ENCODE results near the gene GPR34. TPM values are rescaled to one million over a fixed set of nuclear protein-coding genes. Genes with fewer than 3 reads are reported as not detected.

The GPR34 gene
- total and polyA plus RNA-seq, 2 of the 13 experiments (the other 11 are each of a cell fraction or from before 2014, with no cell fraction given) = not detected

DNA sequence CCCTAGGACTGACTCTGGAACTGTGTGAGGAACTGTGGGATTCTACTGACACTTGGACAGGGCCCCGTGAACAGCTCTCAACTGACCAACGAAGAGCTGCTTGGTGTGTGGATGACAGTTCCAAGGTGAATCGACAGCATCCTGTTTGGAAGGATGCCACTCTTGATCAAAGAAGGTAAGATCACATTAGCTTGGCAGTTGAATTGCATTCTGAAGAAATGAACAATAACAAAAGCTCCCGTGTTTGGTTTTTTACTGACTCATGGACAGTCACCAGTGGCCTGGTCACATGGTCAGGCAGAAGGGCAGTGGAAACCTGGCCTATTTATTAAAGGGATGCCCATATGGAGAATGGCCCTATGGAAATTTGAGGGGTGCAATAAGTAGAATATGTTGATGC lies 33.1 kb upstream of the GPR34 start:
- Histone ChIP-seq H3K4me2 (ENCODE audit: low read depth, low read length) (no peak overlapping the region), H3K9ac (ENCODE audit: insufficient read depth, low read depth, low read length) (no peak overlapping the region), H3K4me1 (ENCODE audit: insufficient read depth, low read length) (no peaks in the 10 kb centered on the region; the same call in 1 of the 2 replicates), H3K79me2 (ENCODE audit: insufficient read depth, low read length) (no peaks in the 10 kb centered on the region), H4K20me1 (ENCODE audit: insufficient read depth, low read length) (no peaks in the 10 kb centered on the region), H3K27me3 (ENCODE audit: control insufficient read depth in 1 of 2, insufficient read depth in 2 of 2, low read length in 2 of 2) (no peaks in the 10 kb centered on the region), H3K4me3 (replicated peaks in 1 of 3; ENCODE audit: insufficient read depth in 1 of 3, low read depth in 2 of 3, low read length in 3 of 3) (no peak overlapping the region), H2AFZ (ENCODE audit: low read length) (no peak overlapping the region), H3K27ac (ENCODE audit: extremely low read length, insufficient read depth, low read length) (no peak overlapping the region), H3K36me3 (replicated peaks in 1 of 2; ENCODE audit: control insufficient read depth in 1 of 2, insufficient read depth in 2 of 2, low read length in 2 of 2) (peaks cover 2 to 7% of the 10 kb centered on the region in 2 experiments; a peak in 3 of 5 replicates), H3K9me3 (ENCODE audit: low read length) (no peaks in the 10 kb centered on the region)
- 87% methylated on average over 2 of the region's 4 CpGs for WGBS (ENCODE audit: low lambda C conversion rate)
- ChIA-PET POLR2A (no interaction called here), CTCF (ENCODE audit: low intra/inter-chr PET ratio, low total read pairs) (no interaction called here)
- TF ChIP-seq MXD1 (CRISPR knock-in tag; IDR thresholded peaks at IDR 0.05) (no peak), ZNF614 (CRISPR knock-in tag; IDR thresholded peaks at IDR 0.05; ENCODE audit: borderline replicate concordance) (no peak), FOXO1 (CRISPR knock-in tag; IDR thresholded peaks at IDR 0.05) (no peak), DNMT1 (CRISPR knock-in tag; IDR thresholded peaks at IDR 0.05) (no peak), CSRNP1 (CRISPR knock-in tag; IDR thresholded peaks at IDR 0.05) (no peak), HOXA7 (CRISPR knock-in tag; IDR thresholded peaks at IDR 0.05) (no peak), PAF1 (CRISPR knock-in tag; IDR thresholded peaks at IDR 0.05) (no peak), ZNF672 (CRISPR knock-in tag; IDR thresholded peaks at IDR 0.05) (no peak)
- TF ChIP-seq, protein P1, sequence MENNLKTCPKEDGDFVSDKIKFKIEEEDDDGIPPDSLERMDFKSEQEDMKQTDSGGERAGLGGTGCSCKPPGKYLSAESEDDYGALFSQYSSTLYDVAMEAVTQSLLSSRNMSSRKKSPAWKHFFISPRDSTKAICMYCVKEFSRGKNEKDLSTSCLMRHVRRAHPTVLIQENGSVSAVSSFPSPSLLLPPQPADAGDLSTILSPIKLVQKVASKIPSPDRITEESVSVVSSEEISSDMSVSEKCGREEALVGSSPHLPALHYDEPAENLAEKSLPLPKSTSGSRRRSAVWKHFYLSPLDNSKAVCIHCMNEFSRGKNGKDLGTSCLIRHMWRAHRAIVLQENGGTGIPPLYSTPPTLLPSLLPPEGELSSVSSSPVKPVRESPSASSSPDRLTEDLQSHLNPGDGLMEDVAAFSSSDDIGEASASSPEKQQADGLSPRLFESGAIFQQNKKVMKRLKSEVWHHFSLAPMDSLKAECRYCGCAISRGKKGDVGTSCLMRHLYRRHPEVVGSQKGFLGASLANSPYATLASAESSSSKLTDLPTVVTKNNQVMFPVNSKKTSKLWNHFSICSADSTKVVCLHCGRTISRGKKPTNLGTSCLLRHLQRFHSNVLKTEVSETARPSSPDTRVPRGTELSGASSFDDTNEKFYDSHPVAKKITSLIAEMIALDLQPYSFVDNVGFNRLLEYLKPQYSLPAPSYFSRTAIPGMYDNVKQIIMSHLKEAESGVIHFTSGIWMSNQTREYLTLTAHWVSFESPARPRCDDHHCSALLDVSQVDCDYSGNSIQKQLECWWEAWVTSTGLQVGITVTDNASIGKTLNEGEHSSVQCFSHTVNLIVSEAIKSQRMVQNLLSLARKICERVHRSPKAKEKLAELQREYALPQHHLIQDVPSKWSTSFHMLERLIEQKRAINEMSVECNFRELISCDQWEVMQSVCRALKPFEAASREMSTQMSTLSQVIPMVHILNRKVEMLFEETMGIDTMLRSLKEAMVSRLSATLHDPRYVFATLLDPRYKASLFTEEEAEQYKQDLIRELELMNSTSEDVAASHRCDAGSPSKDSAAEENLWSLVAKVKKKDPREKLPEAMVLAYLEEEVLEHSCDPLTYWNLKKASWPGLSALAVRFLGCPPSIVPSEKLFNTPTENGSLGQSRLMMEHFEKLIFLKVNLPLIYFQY (CRISPR knock-in tag; IDR thresholded peaks at IDR 0.05; ENCODE audit: borderline replicate concordance) = no peak
- TF ChIP-seq, protein P2, sequence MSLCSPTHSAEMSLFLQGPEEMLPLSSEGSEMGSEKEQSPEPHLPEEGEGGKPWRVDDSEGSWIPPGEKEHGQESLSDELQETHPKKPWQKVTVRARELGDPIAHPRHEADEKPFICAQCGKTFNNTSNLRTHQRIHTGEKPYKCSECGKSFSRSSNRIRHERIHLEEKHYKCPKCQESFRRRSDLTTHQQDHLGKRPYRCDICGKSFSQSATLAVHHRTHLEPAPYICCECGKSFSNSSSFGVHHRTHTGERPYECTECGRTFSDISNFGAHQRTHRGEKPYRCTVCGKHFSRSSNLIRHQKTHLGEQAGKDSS (CRISPR knock-in tag; IDR thresholded peaks at IDR 0.05; ENCODE audit: borderline replicate concordance, low read depth) = no peak
- TF ChIP-seq, protein P3, sequence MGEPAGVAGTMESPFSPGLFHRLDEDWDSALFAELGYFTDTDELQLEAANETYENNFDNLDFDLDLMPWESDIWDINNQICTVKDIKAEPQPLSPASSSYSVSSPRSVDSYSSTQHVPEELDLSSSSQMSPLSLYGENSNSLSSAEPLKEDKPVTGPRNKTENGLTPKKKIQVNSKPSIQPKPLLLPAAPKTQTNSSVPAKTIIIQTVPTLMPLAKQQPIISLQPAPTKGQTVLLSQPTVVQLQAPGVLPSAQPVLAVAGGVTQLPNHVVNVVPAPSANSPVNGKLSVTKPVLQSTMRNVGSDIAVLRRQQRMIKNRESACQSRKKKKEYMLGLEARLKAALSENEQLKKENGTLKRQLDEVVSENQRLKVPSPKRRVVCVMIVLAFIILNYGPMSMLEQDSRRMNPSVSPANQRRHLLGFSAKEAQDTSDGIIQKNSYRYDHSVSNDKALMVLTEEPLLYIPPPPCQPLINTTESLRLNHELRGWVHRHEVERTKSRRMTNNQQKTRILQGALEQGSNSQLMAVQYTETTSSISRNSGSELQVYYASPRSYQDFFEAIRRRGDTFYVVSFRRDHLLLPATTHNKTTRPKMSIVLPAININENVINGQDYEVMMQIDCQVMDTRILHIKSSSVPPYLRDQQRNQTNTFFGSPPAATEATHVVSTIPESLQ (CRISPR knock-in tag; conservative IDR thresholded peaks at IDR 0.05) = no peak
- no TSS peak for BruUV-seq (replicated peaks)
- intact Hi-C loops (cut with micrococcal nuclease; ENCODE audit: unreplicated experiment) = no loop called here
- DNase-seq (ENCODE audit: low spot score) (no peak), ATAC-seq (no peak), FAIRE-seq (no peak)
- in situ Hi-C loops (cut with HindIII; ENCODE audit: extremely low pct_ligation_motif_present, low pct_unique_long_range_greater_than_20kb) = no loop called here

All from HepG2 (cell line).